SK-N-SH (cell line): ENCODE results near the gene TEN1. TPM values are rescaled to one million over a fixed set of nuclear protein-coding genes. Genes with fewer than 3 reads are reported as not detected.
A peak's percentile ranks its signal among the peaks of the same experiment; 100 is the strongest.

Experiments used
- CTCF ChIA-PET: fragments of 300-600, 350-600 bp; formaldehyde crosslinking; extraction: SDS; loops from one replicate; lab custom pipeline; 2021; lab: Yijun Ruan, JAX
- POLR2A ChIA-PET: fragments of 350-600 bp; sonication (Branson Sonifier 250); formaldehyde crosslinking; extraction: SDS; loops from one replicate; lab custom pipeline; 2020; ENCODE audit warnings: antibody characterized with exemption, inconsistent platforms; lab: Yijun Ruan, JAX
- DNase-seq: peaks from one replicate; pipeline ENCODE4 v3.0.0; 2012
- H2AFZ ChIP-seq: fragments of 200-600 bp; sonication (generic); 2 replicates; pipeline ENCODE4 v1.8.1; 2016; ENCODE audit warnings: antibody characterized with exemption, mild to moderate bottlenecking, low read depth
- H3F3A ChIP-seq: fragments of 200-600 bp; sonication (generic); replicated peaks from 2 replicates; pipeline ENCODE3; 2016; ENCODE audit warnings: antibody characterized with exemption, mild to moderate bottlenecking; ENCODE audit not compliant: insufficient read depth
- H3K27ac ChIP-seq, 2 experiments: fragments of 200-500 bp in 1 of 2; fragments of 200-600 bp in 1 of 2; sonication (Bioruptor generic) in 1 of 2; sonication (generic), shearing (Covaris generic) in 1 of 2; 2 replicates each; pipeline versions ENCODE4 v1.5.1 to v1.6.1; 2014 to 2016; ENCODE audit warnings: low read depth in 2 of 2, inconsistent platforms in 1 of 2, low read length in 1 of 2, mild to moderate bottlenecking in 1 of 2, mixed read lengths in 1 of 2
- H3K27me3 ChIP-seq: fragments of 200-600 bp; sonication (generic), shearing (Covaris generic); 2 replicates; pipeline ENCODE4 v1.6.1; 2016; ENCODE audit warnings: mixed run types; ENCODE audit not compliant: insufficient read depth
- H3K36me3 ChIP-seq, 2 experiments: fragments of 200-500 bp in 1 of 2; fragments of 200-600 bp in 1 of 2; sonication (Bioruptor generic) in 1 of 2; sonication (generic) in 1 of 2; replicated peaks in 1 of 2; 2 replicates each; pipeline versions ENCODE3 to v1.5.1; 2014 to 2016; ENCODE audit warnings: low read length in 1 of 2, mild to moderate bottlenecking in 1 of 2; ENCODE audit not compliant: insufficient read depth in 2 of 2, control insufficient read depth in 1 of 2
- H3K4me1 ChIP-seq, 2 experiments: fragments of 200-500 bp in 1 of 2; fragments of 200-600 bp in 1 of 2; sonication (Bioruptor generic) in 1 of 2; sonication (generic), shearing (Covaris generic) in 1 of 2; 2 replicates each; pipeline versions ENCODE4 v1.5.1 to v1.6.1; 2014 to 2016; ENCODE audit warnings: low read depth in 1 of 2, low read length in 1 of 2, mixed run types in 1 of 2; ENCODE audit not compliant: insufficient read depth in 2 of 2, control insufficient read depth in 1 of 2
- H3K4me2 ChIP-seq: fragments of 200-600 bp; sonication (generic), shearing (Covaris generic); 2 replicates; pipeline ENCODE4 v1.6.1; 2017; ENCODE audit warnings: mixed run types
- H3K4me3 ChIP-seq, 2 experiments: fragments of 200-500 bp in 1 of 2; fragments of 200-600 bp in 1 of 2; sonication (Bioruptor generic) in 1 of 2; sonication (generic), shearing (Covaris generic) in 1 of 2; 2 replicates each; pipeline versions ENCODE4 v1.5.1 to v1.8.1; 2014 to 2016; ENCODE audit warnings: low read depth in 2 of 2, inconsistent platforms in 1 of 2, low read length in 1 of 2, mild to moderate bottlenecking in 1 of 2, mixed read lengths in 1 of 2, moderate library complexity in 1 of 2
- H3K79me2 ChIP-seq: fragments of 200-600 bp; sonication (generic); 2 replicates; pipeline ENCODE4 v1.8.1; 2017; ENCODE audit warnings: mild to moderate bottlenecking; ENCODE audit not compliant: insufficient read depth
- H3K9ac ChIP-seq: fragments of 200-600 bp; sonication (generic); 2 replicates; pipeline ENCODE4 v1.6.1; 2017; ENCODE audit warnings: mixed run types
- H3K9me2 ChIP-seq: fragments of 200-600 bp; sonication (generic); 2 replicates; pipeline ENCODE4 v1.6.1; 2017; ENCODE audit warnings: mixed run types
- H3K9me3 ChIP-seq: fragments of 200-600 bp; sonication (generic); 2 replicates; pipeline ENCODE4 v1.6.1; 2017; ENCODE audit warnings: mixed run types, mild to moderate bottlenecking, moderate library complexity
- H4K20me1 ChIP-seq: fragments of 200-600 bp; sonication (generic); 2 replicates; pipeline ENCODE4 v1.6.1; 2017; ENCODE audit warnings: mild to moderate bottlenecking, mixed run types; ENCODE audit not compliant: insufficient read depth
- CTCF ChIP-seq: fragments of 200-600 bp; sonication (generic); IDR thresholded peaks from 2 replicates; pipeline ENCODE4 v1.6.1; 2017; ENCODE audit warnings: antibody characterized with exemption, mild to moderate bottlenecking, moderate library complexity
- ELF1 ChIP-seq: IDR thresholded peaks from 2 replicates; pipeline ENCODE4 v1.4.0; 2012
- GABPA ChIP-seq: IDR thresholded peaks from 2 replicates; pipeline ENCODE4 v1.4.0; 2012; ENCODE audit warnings: low read depth, mild to moderate bottlenecking
- IRF3 ChIP-seq: fragments of 150-350 bp; IDR thresholded peaks from 2 replicates; pipeline ENCODE4 v1.6.1; 2016; ENCODE audit warnings: mild to moderate bottlenecking, low read depth, low read length
- JUND ChIP-seq: IDR thresholded peaks from 2 replicates; pipeline ENCODE4 v1.4.0; 2012
- MAX ChIP-seq: IDR thresholded peaks from 2 replicates; pipeline ENCODE4 v1.4.0; 2012; ENCODE audit warnings: low read depth
- MEF2A ChIP-seq: IDR thresholded peaks from 2 replicates; pipeline ENCODE4 v1.4.0; 2012; ENCODE audit warnings: low read depth, borderline replicate concordance
- MXI1 ChIP-seq: IDR thresholded peaks from 2 replicates; pipeline ENCODE4 v1.6.1; 2012; ENCODE audit warnings: mild to moderate bottlenecking, low read depth, low read length, improper control_type of control experiment
- NFIC ChIP-seq: IDR thresholded peaks from 2 replicates; pipeline ENCODE4 v1.4.0; 2012; ENCODE audit warnings: borderline replicate concordance
- NRF1 ChIP-seq: IDR thresholded peaks from 2 replicates; pipeline ENCODE4 v1.6.1; 2012; ENCODE audit warnings: low read depth, mild to moderate bottlenecking, low read length
- RAD21 ChIP-seq: IDR thresholded peaks from 2 replicates; pipeline ENCODE4 v1.6.1; 2012; ENCODE audit warnings: mild to moderate bottlenecking, low read length
- RCOR1 ChIP-seq: fragments of 150-350 bp; IDR thresholded peaks from 2 replicates; pipeline ENCODE4 v1.6.1; 2017; ENCODE audit warnings: antibody characterized with exemption, low read length
- RFX5 ChIP-seq: IDR thresholded peaks from 2 replicates; pipeline ENCODE4 v1.6.1; 2012; ENCODE audit warnings: mild to moderate bottlenecking, improper control_type of control experiment, low read length
- RXRA ChIP-seq: IDR thresholded peaks from 2 replicates; pipeline ENCODE4 v1.4.0; 2012; ENCODE audit warnings: low read depth, mild to moderate bottlenecking, borderline replicate concordance
- TCF12 ChIP-seq: IDR thresholded peaks from 2 replicates; pipeline ENCODE4 v1.4.0; 2012
- ZBTB33 ChIP-seq: IDR thresholded peaks from 2 replicates; pipeline ENCODE4 v1.4.0; 2012; ENCODE audit warnings: low read depth, borderline replicate concordance
- WGBS: methylation state at CpG from one replicate; pipeline ENCODE4 v1.1.6; 2017; ENCODE audit warnings: low lambda C conversion rate; 5-methylcytosine and 5-hydroxymethylcytosine counted together
- polyA plus RNA-seq, 3 experiments: library from polyadenylated mRNA; depleted of rRNA; stranded (reverse); fragments of >200 nt; gene quantifications; 2 replicates each; pipeline ENCODE4 v1.2.3, GENCODE V29; 2012

The TEN1 gene
- polyA plus RNA-seq, 1 of the 3 experiments (the other 2 are of a cell fraction), result 33.6 TPM

DNA sequence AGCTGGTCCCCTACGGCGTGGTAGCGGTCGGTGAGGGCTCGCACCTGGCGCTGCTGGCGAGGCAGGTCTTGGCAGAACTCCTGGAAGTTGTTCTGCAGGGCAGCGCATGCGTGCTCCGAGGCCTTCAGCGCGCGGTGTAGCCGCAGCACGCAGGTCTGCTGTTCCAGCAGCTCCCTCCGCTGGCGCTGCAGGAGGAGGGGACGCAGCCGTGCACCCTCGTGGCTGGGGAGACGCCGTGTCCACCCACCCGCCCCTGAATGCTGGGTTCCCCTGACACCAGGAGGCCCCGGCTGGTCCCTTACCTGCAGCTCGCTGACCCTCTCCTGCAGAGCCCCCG lies 35.9 kb downstream of the TEN1 start:
- peaks cover 10 to 13% of the 10 kb centered on the region in 2 experiments; a peak in 2 of 4 replicates for H3K4me1 ChIP-seq
- no peaks in the 10 kb centered on the region for H3K36me3 ChIP-seq
- ChIA-PET POLR2A (interaction anchor here (0.6 to 1.4 kb wide), 4 partner anchors 21 to 130 kb away, joined by 3 to 4 read pairs (median 4); partner anchors contain the start of genes MRPL38 and SRP68), CTCF (interaction anchor here (0.7 to 14.6 kb wide), 66 partner anchors 11 to 383 kb away, joined by 3 to 231 read pairs (median 6); partner anchors contain the start of genes ACOX1, CDK3, EXOC7 and GALR2)
- no peak overlapping the region for H3K4me2 ChIP-seq
- 56% methylated on average over 14 of the region's 26 CpGs for WGBS
- no peak overlapping the region for H2AFZ ChIP-seq
- H3F3A ChIP-seq, result no peaks in the 10 kb centered on the region
- H3K79me2 ChIP-seq, result no peaks in the 10 kb centered on the region
- no peaks in the 10 kb centered on the region for H4K20me1 ChIP-seq
- DNase-seq, result peak; percentile 74
- no peaks in the 10 kb centered on the region for H3K9me3 ChIP-seq
- no peaks in the 10 kb centered on the region for H3K9me2 ChIP-seq
- H3K4me3 ChIP-seq, result no peak overlapping the region
- H3K27me3 ChIP-seq, result no peaks in the 10 kb centered on the region
- no peak overlapping the region for H3K9ac ChIP-seq
- TF ChIP-seq NRF1 (peak; percentile 44; the same call in 1 of the 2 replicates), CTCF (no peak)
- TF ChIP-seq, all 33 proteins: peak for 1
- no peak overlapping the region for H3K27ac ChIP-seq

DNA sequence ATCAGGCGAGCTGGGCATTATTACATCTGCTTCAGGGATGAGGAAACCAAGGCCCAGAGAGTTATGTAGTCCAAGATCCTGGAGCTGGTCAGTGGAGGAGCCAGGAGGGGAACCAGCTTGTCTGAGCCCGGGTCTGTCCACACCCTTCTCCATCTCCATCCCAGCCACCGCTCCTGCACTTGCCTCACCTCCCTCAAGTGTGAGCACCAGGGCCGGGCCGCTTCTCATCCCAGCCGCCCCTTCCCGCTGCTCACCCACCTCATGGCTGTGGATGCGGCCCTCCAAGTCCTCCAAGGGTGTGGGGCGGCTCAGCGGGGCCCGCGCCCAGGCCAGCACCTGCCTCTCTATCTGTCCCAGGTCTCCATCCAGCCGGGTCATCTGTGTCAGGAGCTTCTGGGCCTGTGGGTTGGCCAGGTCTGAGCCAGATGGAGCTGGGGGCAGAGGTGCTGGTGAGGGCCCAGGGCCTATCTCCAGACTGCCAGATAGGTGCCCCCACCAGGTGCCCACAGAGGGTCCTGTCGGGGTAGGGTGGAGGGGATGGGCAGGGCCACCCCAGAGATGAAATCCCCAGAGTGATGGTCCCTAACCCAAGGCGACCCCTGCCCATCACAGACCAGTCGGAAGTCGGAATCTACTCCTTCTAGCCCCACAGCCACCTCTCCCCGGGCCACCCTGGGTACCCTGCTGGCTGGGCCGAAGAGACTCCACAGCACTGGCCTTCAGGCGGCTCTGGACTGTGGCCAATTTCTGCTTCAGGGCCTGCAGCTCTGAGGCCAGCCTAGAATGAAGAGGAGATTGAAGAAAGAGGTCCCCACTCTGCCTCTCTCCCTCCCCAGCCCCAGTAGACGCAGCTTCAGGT lies 38.7 kb downstream of the TEN1 start:
- H2AFZ ChIP-seq, result no peak overlapping the region
- H3K27me3 ChIP-seq, result no peaks in the 10 kb centered on the region
- H3K27ac ChIP-seq, result no peak overlapping the region
- peaks cover 9% of the 10 kb centered on the region for H3F3A ChIP-seq
- TF ChIP-seq GABPA (no peak), IRF3 (no peak), MXI1 (no peak), RXRA (no peak), TCF12 (no peak), NFIC (no peak), JUND (no peak), RFX5 (no peak), RCOR1 (no peak), ZBTB33 (no peak), RAD21 (no peak), MEF2A (no peak), MAX (no peak), ELF1 (no peak)
- TF ChIP-seq, all 33 proteins: peak for 0
- H4K20me1 ChIP-seq, result no peaks in the 10 kb centered on the region
- ChIA-PET POLR2A (interaction anchor here (0.8 to 1.1 kb wide), 2 partner anchors 11 to 61 kb away, joined by 3 read pairs; partner anchors contain the start of gene ZACN), CTCF (interaction anchor here (0.6 to 14.6 kb wide), 19 partner anchors 8 to 282 kb away, joined by 3 to 231 read pairs (median 3); partner anchors contain the start of genes CDK3, EVPL, GALR2 and MRPL38)
- H3K4me3 ChIP-seq, result no peak overlapping the region
- WGBS, result 79% methylated on average over 17 of the region's 21 CpGs
- no peaks in the 10 kb centered on the region for H3K79me2 ChIP-seq
- no peak overlapping the region for H3K9ac ChIP-seq
- no peak overlapping the region for H3K4me2 ChIP-seq
- no peak for DNase-seq
- no peaks in the 10 kb centered on the region for H3K36me3 ChIP-seq
- H3K9me3 ChIP-seq, result no peaks in the 10 kb centered on the region
- H3K4me1 ChIP-seq, result peaks cover 10 to 13% of the 10 kb centered on the region in 2 experiments; a peak in 2 of 4 replicates
- H3K9me2 ChIP-seq, result no peaks in the 10 kb centered on the region
